GM21786 (cell line): Measurements from ENCODE around the gene ZNF296.
A peak's percentile ranks its signal among the peaks of the same experiment; 100 is the strongest.

ENCODE experiments used
- ATAC-seq: cut with Tn5 transposase; IDR thresholded peaks from one replicate; pipeline ENCODE4 v1.9.1; 2021; ENCODE audit not compliant: unreplicated experiment

ZNF296 gene

GRCh38 chr19:45061965-45062364, 14.3 kb downstream of the ZNF296 start:
- ATAC-seq: no peak

GRCh38 chr19:45059258-45059965, 16.9 kb downstream of the ZNF296 start:
- no peak for ATAC-seq

- no peak for ATAC-seq
Observed at GRCh38 chr19:45058622-45059159, 17.6 kb downstream of the ZNF296 start.

- no peak for ATAC-seq
Observed at GRCh38 chr19:45057444-45057843, 18.8 kb downstream of the ZNF296 start.

- ATAC-seq: no peak
Observed at GRCh38 chr19:45056831-45057230, 19.4 kb downstream of the ZNF296 start.

- no peak for ATAC-seq
Observed at GRCh38 chr19:45051929-45052579, 24.2 kb downstream of the ZNF296 start.

DNA sequence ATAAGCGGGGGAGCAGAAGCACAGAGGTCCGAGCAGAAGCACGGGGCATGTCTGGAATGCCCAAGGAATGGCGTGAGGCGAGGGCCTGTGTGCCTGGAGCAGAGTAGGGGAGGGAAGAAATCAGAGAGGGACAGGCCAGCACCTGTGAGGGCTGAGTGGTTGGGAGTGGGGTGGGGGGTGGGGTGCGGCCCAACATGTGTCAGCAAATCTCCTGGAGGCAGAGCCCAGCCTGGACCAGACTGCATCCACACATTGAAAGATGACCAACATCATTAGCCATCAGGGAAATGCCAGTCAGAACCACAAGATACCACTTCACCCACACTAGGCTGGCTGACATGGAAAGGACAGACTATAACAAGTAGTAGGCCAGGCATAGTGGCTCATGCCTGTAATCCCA, 26.2 kb downstream of the ZNF296 start:
- ATAC-seq: no peak

DNA sequence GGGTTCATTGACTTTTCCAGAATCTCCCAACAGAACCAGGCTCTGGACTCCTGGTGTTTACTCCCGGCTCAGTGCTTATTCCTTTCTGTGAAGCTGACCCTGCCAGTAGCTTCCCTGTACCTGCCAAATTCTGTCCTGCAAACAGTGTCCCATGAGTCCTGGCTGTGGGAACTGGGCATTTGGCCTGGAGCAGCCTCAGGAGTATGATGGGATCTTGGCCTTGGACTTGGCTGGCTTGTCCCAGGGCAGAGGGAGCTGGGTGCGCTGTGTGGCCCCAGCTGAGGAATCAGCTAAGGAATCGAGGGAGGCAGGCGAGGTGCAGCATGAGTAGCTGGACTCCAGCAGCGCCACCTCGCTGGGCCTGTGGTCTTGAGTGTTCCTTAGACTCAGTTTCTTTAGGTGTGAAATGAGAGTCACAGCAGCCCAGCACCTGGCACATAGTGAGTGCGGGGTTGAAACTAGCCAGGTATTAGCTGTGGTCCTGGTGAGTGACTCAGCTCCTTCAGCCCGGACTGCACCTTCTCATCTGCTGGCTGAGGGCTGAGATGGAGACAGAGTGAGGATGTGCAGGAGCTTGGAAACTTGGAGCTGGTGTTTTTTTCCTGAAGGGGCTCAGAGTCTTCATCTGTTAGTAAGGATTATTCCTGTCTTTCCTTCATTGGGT, 27.1 kb downstream of the ZNF296 start:
- ATAC-seq: no peak

DNA sequence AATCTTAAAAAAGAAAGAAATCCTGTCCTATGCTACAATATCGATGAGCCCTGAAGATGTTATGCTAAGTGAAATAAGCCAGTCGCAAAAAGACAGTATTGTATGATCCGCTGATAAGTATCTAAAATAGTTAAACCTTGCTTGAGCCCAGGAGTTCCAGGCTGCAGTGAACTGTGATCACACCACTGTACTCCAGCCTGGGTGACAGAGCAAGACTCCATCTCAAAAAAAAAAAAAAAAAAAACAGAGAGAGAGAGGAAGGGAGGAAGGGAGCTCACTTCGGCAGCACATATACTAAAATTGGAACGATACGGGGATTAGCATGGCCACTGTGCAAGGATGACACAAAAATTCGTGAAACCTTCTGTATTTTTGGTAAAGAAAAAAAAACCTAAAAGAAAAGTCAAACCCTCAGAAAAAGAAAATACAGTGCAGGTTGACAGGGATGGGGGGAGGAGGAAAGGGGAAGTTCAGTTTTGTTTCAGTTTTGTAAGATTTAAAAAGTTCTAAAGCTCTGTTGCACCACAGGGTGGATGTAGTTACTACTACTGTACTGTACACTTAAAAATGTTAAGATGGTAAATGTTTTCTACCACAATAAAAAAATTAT, 29.0 kb downstream of the ZNF296 start:
- ATAC-seq: no peak

DNA sequence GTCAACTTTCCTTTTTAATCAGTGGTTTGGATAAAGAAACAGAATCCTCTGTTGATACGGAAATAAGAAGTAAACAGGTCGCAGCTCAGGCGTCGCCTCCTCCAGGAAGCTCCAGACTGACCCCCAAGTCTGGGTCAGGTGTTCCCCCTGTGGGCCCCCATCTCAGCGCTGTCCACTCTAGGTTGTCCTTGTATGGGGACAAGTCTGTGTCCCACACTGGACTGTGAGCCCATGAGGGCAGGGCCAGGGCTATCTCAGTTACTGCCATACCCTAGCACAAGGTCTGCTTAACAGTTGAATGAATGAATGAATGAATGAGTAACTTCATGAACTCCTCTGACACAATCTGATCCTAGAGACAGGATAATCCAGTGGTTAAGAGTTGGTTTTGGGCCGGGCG, 29.9 kb downstream of the ZNF296 start:
- ATAC-seq: no peak

DNA sequence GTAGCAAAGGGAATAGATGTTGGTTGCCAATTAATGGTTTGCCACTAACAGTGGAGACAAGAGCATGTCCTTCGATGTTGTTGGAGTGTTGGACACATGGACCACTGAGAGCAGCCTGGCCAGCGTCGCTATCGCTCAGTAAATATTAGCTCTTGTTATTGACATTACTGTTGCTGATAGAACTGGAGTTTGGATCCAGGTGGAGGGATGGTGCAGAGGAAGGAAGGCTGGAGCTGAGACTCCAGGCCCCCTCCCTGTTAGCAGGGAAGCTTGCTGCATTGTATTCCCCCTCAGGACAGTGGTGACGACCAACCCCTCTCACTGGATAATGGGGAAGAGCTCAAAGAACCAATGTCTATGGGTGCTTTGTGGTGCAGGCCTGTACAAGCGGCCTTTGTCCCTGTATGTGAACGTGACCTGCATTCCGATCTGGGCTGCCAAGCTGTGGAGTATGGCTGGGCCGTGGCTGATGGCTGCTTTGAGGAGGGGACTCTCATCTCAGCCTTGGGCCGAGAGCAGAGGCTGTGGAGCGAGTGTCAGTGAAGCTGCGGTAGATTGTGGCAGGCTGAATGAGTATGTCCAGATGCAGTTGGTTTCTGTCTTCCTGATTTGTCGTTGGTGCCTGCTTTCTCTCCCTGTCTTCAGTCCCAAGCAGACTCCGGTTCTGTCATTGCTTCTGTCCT, 30.5 kb downstream of the ZNF296 start:
- ATAC-seq: no peak

DNA sequence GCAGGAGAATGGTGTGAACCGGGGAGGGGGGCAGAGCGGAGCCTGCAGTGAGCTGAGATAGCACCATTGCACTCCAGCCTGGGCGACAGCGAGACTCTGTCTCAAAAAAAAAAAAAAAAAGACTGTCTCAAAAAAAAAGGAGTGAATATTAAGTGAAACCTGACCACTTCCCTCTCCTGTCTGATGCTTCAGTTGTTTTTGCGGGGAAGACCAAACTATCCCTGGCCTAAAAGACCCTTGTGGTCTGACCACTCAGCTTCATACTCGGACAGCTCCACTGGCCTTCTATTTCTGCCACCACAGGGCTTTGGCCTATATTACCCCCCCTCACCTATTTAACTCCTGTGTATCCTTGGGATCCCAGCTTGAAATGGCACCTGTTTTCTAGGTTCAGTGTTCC, 35.2 kb downstream of the ZNF296 start:
- ATAC-seq: no peak

DNA sequence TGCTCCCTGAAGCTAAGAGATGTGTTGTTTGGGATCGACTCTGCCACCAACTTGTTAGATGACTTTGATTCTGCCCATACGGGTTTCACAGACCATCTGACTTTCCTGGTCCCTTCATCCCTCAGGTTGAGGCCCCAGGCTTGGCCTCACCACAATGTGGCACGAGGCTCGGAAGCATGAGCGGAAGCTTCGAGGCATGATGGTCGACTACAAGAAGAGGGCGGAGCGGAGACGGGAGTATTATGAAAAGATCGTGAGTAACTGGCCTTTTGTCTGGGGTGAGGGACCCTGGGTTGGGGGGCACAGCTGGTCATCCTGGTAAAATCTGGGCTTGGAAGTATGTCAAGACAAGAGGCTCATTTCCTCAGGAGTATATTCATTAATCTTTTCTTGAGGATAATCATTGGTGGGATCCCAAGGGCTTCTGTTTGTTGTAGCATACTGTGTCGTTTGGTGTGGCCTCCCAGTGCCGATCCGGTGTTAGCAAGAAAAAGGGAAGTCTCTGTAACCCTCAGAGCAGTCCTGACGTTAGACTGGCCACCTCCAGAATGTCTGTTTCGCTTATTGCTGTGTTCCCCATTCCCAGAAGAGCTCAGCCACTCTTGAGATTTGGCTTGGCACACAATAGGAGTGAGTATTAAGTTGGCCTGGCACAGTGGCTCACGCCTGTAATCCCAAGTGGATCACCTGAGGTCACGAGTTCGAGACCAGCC, 36.1 kb downstream of the ZNF296 start:
- ATAC-seq: no peak

- ATAC-seq: peak; percentile 78
Observed at GRCh38 chr19:45038931-45039893, 37.1 kb downstream of the ZNF296 start, which contains the start of gene CLASRP. CLASRP (plus strand) TSS chr19:45039045; CDS start chr19:45040213, 1,168 bp downstream.

GRCh38 chr19:45037393-45038169, 38.7 kb downstream of the ZNF296 start:
- no peak for ATAC-seq

GRCh38 chr19:45035755-45036154, 40.5 kb downstream of the ZNF296 start:
- ATAC-seq: no peak

- no peak for ATAC-seq
Observed at GRCh38 chr19:45032421-45032820, 43.9 kb downstream of the ZNF296 start.

DNA sequence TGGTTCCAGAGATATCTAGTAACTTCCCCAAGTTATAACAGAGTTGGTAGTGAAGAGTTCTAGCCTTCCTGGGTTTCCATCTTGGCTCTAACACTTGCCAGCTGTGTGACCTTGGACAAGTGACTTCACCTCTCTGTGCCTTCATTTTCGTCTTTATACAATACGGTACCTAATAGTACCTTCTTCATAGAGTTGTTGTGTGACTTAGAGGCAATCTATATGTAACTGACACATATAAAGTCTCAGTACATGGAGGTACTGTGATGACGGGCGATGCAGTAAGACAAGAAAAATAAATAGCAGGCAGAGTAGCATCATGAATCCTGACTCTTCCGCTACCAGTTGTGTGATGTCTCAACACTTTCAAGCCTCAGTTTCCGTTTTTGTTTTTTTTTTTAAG, 45.5 kb downstream of the ZNF296 start:
- no peak for ATAC-seq
